Measurements from ENCODE around the gene GRID1.

GRCh38 chr10:86110156-86110786, 256.3 kb downstream of the GRID1 start:
- TF ChIP-seq POLR2A (IDR thresholded peaks at IDR 0.05) = no peak
- TF ChIP-seq, protein P1, sequence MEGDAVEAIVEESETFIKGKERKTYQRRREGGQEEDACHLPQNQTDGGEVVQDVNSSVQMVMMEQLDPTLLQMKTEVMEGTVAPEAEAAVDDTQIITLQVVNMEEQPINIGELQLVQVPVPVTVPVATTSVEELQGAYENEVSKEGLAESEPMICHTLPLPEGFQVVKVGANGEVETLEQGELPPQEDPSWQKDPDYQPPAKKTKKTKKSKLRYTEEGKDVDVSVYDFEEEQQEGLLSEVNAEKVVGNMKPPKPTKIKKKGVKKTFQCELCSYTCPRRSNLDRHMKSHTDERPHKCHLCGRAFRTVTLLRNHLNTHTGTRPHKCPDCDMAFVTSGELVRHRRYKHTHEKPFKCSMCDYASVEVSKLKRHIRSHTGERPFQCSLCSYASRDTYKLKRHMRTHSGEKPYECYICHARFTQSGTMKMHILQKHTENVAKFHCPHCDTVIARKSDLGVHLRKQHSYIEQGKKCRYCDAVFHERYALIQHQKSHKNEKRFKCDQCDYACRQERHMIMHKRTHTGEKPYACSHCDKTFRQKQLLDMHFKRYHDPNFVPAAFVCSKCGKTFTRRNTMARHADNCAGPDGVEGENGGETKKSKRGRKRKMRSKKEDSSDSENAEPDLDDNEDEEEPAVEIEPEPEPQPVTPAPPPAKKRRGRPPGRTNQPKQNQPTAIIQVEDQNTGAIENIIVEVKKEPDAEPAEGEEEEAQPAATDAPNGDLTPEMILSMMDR (IDR thresholded peaks at IDR 0.05) = no peak

All from Peyer's patch (tissue), 4 donors.